Measurements from ENCODE around the gene ATG16L1. TPM values are rescaled to one million over a fixed set of nuclear protein-coding genes. Genes with fewer than 3 reads are reported as not detected.

Gene ATG16L1
- total and polyA plus RNA-seq, 9 of the 15 experiments (the other 6 are each of a cell fraction or from before 2014, with no cell fraction given), result 6.4 to 21.3 (median 17.2) TPM

- TF ChIP-seq ARID3B (CRISPR knock-in tag; IDR thresholded peaks at IDR 0.05; ENCODE audit: borderline replicate concordance) (no peak), MCM3 (IDR thresholded peaks at IDR 0.05) (no peak), NCOR1 (IDR thresholded peaks at IDR 0.05) (no peak), ZBED1 (IDR thresholded peaks at IDR 0.05) (no peak)
Observed at GRCh38 chr2:233338046-233338445, 86.6 kb downstream of the ATG16L1 start (continued).

- in situ Hi-C loops (cut with MboI) (no loop called here), intact Hi-C loops (cut with micrococcal nuclease) (no loop called here)
- H2AFZ ChIP-seq (ENCODE audit: low read depth, low read length), result no peak overlapping the region
- H3K27me3 ChIP-seq (ENCODE audit: control insufficient read depth in 2 of 2, insufficient read depth in 2 of 2, low read length in 2 of 2), result 0 out of 5 replicates have a peak, but pooled peaks cover 0 to 5% of the 10 kb centered on the region in 2 experiments
- H3K9ac ChIP-seq (ENCODE audit: insufficient read depth in 1 of 2, low read depth in 2 of 2, low read length in 2 of 2), result no peak overlapping the region
- no peaks in the 10 kb centered on the region; the same call in 1 of the 2 replicates for H3K9me3 ChIP-seq (replicated peaks; ENCODE audit: control insufficient read depth, insufficient read depth, low read depth, low read length)
- H3K79me2 ChIP-seq (ENCODE audit: control insufficient read depth, insufficient read depth, low read length), result no peaks in the 10 kb centered on the region
- ChIA-PET CTCF (ENCODE audit: low intra/inter-chr PET ratio) (no interaction called here), POLR2A (no interaction called here)
- no peak for ATAC-seq
- TF ChIP-seq, protein P1, sequence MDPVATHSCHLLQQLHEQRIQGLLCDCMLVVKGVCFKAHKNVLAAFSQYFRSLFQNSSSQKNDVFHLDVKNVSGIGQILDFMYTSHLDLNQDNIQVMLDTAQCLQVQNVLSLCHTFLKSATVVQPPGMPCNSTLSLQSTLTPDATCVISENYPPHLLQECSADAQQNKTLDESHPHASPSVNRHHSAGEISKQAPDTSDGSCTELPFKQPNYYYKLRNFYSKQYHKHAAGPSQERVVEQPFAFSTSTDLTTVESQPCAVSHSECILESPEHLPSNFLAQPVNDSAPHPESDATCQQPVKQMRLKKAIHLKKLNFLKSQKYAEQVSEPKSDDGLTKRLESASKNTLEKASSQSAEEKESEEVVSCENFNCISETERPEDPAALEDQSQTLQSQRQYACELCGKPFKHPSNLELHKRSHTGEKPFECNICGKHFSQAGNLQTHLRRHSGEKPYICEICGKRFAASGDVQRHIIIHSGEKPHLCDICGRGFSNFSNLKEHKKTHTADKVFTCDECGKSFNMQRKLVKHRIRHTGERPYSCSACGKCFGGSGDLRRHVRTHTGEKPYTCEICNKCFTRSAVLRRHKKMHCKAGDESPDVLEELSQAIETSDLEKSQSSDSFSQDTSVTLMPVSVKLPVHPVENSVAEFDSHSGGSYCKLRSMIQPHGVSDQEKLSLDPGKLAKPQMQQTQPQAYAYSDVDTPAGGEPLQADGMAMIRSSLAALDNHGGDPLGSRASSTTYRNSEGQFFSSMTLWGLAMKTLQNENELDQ (CRISPR knock-in tag; IDR thresholded peaks at IDR 0.05; ENCODE audit: borderline replicate concordance), result no peak
- no peak for TF ChIP-seq RAD21 (CRISPR knock-in tag; conservative IDR thresholded peaks at IDR 0.05 in 1 of 2, IDR thresholded peaks at IDR 0.05 in 1 of 2)
- TF ChIP-seq WHSC1 (IDR thresholded peaks at IDR 0.05; ENCODE audit: low read length), result no peak
- TF ChIP-seq TARDBP (IDR thresholded peaks at IDR 0.05), result no peak
- TF ChIP-seq PML (IDR thresholded peaks at IDR 0.05; ENCODE audit: low read length), result no peak
- no peak for TF ChIP-seq SETDB1 (IDR thresholded peaks at IDR 0.05; ENCODE audit: low read length)
- TF ChIP-seq SMARCE1 (IDR thresholded peaks at IDR 0.05), result no peak
- TF ChIP-seq GMEB1 (CRISPR knock-in tag; IDR thresholded peaks at IDR 0.05), result no peak
- no peak for TF ChIP-seq ZNF197 (CRISPR knock-in tag; IDR thresholded peaks at IDR 0.05; ENCODE audit: low read depth)
- no peak for TF ChIP-seq JUND (IDR thresholded peaks at IDR 0.05; ENCODE audit: borderline replicate concordance, low read depth, low read length)
- TF ChIP-seq JUND (tag; IDR thresholded peaks at IDR 0.05; ENCODE audit: borderline replicate concordance, low read depth, low read length), result no peak
- TF ChIP-seq TFAP4 (CRISPR knock-in tag; IDR thresholded peaks at IDR 0.05; ENCODE audit: borderline replicate concordance), result no peak
- no peak overlapping the region for H3K4me2 ChIP-seq (ENCODE audit: insufficient read depth, low read length)
- no peaks in the 10 kb centered on the region for H3K9me1 ChIP-seq (ENCODE audit: control insufficient read depth, insufficient read depth, low read length)
- H3K36me3 ChIP-seq (ENCODE audit: control insufficient read depth, insufficient read depth, low read length), result no peaks in the 10 kb centered on the region
- WGBS (ENCODE audit: insufficient coverage, low coverage, missing lambda C conversion rate), result 22% methylated on average over 3 of the region's 3 CpGs
- BruUV-seq (replicated peaks), result no TSS peak
- no peak overlapping the region for H3K27ac ChIP-seq (ENCODE audit: extremely low read depth, low read depth, low read length)
- H4K20me1 ChIP-seq (replicated peaks; ENCODE audit: control insufficient read depth, insufficient read depth, low read length), result no peaks in the 10 kb centered on the region
- no peak for FAIRE-seq
- no peak overlapping the region for H3K4me3 ChIP-seq
- no peak for DNase-seq (ENCODE audit: extremely low read depth in 1 of 4, low spot score in 3 of 4)
- H3K4me1 ChIP-seq (replicated peaks in 1 of 2; ENCODE audit: control insufficient read depth in 2 of 2, insufficient read depth in 2 of 2, low read length in 2 of 2), result peaks cover 0 to 6% of the 10 kb centered on the region in 2 experiments; a peak in 4 of 5 replicates
Observed at GRCh38 chr2:233338812-233339368, 87.4 kb downstream of the ATG16L1 start.

Measured in K562 (cell line).